Fibroblast of skin of left quadriceps (primary cell): ENCODE data around the gene NKD1.

Source experiments
- DNase-seq, 2 experiments: peaks; one replicate each; pipeline ENCODE4 v3.0.0-alpha.2; 2013; ENCODE audit warnings: low read depth in 2 of 2

Gene NKD1

GRCh38 chr16:50600582-50601283, 52.5 kb downstream of the NKD1 start:
- DNase-seq, result no peak

GRCh38 chr16:50601341-50601740, 53.1 kb downstream of the NKD1 start:
- DNase-seq, result no peak

- DNase-seq, result no peak
Measured at GRCh38 chr16:50602126-50602525, 53.9 kb downstream of the NKD1 start.

- DNase-seq, result no peak
Measured at GRCh38 chr16:50602531-50603205, 54.5 kb downstream of the NKD1 start.

- DNase-seq, result peak; percentile 66 to 71
Measured at GRCh38 chr16:50603206-50604064, 55.2 kb downstream of the NKD1 start.

- DNase-seq, result no peak
Measured at GRCh38 chr16:50604065-50604418, 55.8 kb downstream of the NKD1 start.

GRCh38 chr16:50604610-50605009, 56.4 kb downstream of the NKD1 start:
- no peak for DNase-seq

- no peak for DNase-seq
Measured at GRCh38 chr16:50605733-50606430, 57.7 kb downstream of the NKD1 start.

- no peak for DNase-seq
Measured at GRCh38 chr16:50606431-50607050, 58.3 kb downstream of the NKD1 start.

- no peak for DNase-seq
Measured at GRCh38 chr16:50607051-50607431, 58.8 kb downstream of the NKD1 start.

GRCh38 chr16:50607447-50607846, 59.3 kb downstream of the NKD1 start:
- no peak for DNase-seq

- no peak for DNase-seq
Measured at GRCh38 chr16:50607970-50608557, 59.9 kb downstream of the NKD1 start.

GRCh38 chr16:50609049-50609448, 60.9 kb downstream of the NKD1 start:
- DNase-seq, result no peak

GRCh38 chr16:50609471-50609870, 61.3 kb downstream of the NKD1 start:
- no peak for DNase-seq

GRCh38 chr16:50610331-50611262, 62.4 kb downstream of the NKD1 start:
- no peak for DNase-seq

- no peak for DNase-seq
Measured at GRCh38 chr16:50611332-50611934, 63.2 kb downstream of the NKD1 start.

- DNase-seq, result no peak
Measured at GRCh38 chr16:50611995-50612848, 64.0 kb downstream of the NKD1 start.

GRCh38 chr16:50612849-50613198, 64.6 kb downstream of the NKD1 start:
- DNase-seq, result no peak
